HG02763 (cell line): ENCODE results near the gene ZBTB16.

Source experiments
- ATAC-seq: cut with Tn5 transposase; IDR thresholded peaks from one replicate; pipeline ENCODE4 v1.9.1; 2021; ENCODE audit warnings: mild to moderate bottlenecking, moderate library complexity; ENCODE audit not compliant: unreplicated experiment

The ZBTB16 gene

DNA sequence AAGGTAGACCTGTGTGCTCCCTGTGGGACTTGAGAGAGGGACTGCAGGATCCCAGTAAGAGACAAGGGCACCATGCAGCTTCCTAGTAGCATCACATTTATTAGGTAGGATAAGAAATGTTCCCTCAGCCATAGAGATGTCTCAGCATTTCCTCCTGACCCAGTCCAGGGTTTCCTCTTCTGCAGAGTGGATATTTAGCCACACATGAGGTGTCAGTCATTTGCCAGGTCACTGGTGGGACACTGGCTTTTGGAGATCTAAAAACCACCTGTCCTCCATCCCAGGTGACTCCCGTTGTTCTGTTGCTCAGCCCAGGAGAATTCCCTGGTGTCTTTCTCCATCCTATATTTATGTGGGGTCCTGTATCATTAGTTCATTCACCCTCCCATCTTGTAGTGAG, 119.1 kb downstream of the ZBTB16 start:
- ATAC-seq = no peak

GRCh38 chr11:114179234-114179941, 119.9 kb downstream of the ZBTB16 start:
- ATAC-seq = no peak

DNA sequence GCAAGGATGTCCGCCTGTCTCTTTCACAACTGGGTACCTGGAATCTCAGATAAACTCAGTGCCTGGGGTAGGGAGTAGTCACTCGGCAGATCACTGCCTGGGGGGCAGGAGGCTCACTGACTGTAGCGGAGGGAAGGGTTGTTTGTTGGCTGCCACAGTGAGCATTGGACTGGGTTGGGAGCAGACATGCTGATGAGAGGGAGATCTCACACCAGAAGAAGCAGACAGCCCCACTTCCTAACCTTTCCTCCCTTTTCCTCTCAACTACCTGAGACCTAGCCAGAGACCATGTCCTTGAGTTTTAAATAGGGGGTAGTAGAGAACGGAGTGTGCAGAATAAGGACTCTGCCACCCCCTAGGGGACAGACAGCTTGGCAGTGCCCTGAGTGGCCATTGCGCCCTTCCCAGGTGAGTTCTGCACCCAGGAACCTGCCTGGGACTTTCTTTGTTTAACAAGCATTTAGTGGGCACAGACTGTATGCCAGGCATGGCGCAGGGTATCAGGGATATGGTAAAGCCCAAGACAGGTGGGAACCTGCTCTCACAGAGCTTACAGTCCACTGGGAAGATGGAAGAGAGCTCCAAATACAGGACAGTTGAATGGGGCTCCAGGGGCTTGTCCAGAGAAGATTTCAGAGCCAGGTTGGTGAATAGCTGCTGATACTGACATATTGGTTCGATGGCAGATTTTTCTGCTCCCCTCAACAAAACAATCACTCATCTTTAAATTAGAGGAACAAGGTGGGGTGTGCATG, 121.0 kb downstream of the ZBTB16 start:
- ATAC-seq = no peak

DNA sequence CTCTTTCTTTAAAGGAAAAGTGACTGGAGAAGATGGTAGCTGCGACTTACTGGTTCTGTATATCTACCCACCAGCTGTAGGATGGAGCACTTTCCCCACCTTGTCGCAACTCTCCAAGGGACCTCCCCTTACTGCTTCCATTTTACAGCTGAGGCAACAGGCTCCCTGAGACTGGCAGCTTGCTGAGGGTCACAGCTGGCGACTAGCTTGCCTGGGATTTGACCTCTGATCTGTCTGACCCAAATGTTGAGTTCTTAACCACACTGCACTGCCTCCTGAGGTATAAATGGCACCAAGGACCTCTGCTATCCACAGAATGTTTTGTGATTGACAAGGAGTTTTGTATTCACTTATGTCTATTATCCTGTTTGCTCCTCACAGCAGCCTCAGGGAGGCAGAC, 121.7 kb downstream of the ZBTB16 start:
- ATAC-seq = no peak

GRCh38 chr11:114181752-114182151, 122.2 kb downstream of the ZBTB16 start:
- no peak for ATAC-seq

- ATAC-seq = no peak
Observed at GRCh38 chr11:114182471-114183043, 123.0 kb downstream of the ZBTB16 start.

GRCh38 chr11:114183044-114183511, 123.6 kb downstream of the ZBTB16 start:
- ATAC-seq = no peak

DNA sequence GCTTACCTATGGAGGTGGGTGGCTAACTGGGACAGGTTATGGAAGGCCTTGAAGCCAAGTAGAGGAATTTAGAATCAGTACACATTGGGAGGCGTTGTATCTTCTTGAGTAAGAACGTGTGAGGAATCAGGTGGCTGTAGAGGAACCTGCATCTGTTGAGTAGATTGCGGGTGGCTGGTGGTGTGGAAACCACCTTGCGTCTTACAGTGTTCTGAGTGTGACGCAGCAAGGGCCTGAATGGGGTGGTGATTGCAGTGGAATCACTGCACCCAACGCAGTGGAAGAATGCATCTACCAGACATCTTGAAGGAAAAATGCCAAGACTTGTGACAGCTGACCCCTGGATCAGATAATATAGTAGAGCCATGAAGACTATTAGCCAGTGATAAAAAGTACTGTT, 125.9 kb downstream of the ZBTB16 start:
- ATAC-seq = no peak

GRCh38 chr11:114187173-114187572, 127.7 kb downstream of the ZBTB16 start:
- no peak for ATAC-seq

- ATAC-seq = no peak
Observed at GRCh38 chr11:114188851-114189570, 129.5 kb downstream of the ZBTB16 start.

DNA sequence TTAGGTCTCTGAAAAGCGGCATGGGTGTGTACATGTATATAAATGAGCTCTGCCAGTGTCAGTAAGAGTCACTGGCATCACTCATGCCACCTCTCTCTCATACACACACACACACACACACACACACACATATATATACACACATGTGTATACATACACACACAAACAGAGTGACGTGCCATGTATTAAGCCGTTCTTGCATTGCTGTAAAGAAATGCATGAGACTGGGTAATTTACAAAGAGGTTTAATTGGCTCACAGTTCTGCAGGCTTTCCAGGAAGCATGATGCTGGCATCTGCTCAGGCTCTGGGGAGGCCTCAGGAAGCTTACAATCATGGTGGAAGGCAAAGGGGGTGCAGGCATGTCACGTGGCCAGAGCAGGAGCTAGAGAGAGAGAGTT, 131.1 kb downstream of the ZBTB16 start:
- no peak for ATAC-seq

- no peak for ATAC-seq
Observed at GRCh38 chr11:114191893-114192292, 132.4 kb downstream of the ZBTB16 start.

DNA sequence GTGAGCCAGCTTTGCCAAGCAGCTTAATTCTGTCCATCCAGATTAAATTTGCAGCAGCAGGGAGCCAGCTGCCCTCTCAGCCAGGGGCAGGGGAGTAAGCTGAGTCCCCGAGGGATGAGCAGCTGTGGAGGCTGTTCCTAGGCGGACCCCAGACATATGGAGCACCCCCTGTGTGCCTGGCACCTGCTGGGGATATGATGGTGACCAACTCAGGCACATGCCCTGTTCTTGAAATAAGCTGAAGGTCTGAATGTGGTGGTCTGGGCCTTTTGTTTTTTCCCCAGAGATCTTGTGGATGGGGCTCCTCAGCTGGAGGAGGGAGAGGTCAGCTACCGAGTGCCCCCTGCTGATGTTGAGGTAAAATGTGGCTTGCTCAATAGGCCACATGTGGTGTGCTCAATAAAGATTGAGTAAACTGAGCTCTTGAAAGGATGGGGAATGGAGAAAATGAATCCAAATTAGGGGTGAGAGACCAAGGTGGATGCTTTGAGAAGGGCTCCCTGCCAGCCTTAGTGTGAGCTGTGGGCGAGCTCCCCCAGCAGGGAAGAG, 133.4 kb downstream of the ZBTB16 start:
- ATAC-seq = no peak

DNA sequence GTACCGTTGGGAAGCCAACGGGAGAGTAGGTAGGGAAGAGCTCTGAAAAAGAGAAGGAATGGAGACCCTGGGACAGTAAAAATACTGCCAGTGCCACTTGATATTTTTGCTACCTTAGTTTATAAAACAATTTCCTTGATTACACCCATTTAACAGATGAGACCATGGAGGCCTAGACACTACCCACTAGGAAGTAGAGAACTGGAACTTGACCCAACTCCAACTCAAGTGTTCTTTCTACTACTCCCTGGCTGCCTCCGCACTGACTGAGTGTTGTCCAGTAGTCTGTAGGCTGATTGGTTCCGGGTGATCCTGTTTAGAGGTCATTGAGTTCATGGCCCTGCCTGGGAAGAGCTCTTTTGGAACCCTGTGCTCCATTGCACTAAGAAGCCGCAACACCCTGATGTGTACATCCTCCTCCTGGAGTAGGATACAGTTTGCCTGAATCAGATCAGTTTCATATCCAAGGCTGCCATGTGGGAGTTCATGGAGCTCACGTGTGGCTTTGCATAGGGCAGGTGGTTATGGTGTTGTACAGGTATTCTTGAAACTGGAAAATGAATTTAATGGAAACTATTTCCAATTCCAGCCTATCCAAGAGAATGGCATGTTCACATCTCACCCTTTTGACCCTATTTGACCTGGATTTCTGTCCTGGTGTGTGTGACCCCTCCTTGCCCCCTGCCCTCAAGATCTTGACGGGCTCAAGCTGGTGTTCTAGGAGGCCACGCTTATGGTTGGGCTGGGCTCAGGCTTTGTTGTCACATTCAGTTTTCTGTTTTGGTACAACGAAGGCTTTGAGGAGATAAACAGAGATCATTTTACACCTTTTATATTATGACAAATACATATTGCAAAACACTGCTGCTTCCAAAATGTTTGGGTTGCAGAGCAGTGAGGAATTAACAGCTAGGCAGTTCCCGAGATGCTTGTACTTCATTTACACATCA, 134.5 kb downstream of the ZBTB16 start:
- ATAC-seq = no peak

GRCh38 chr11:114194702-114195101, 135.2 kb downstream of the ZBTB16 start:
- ATAC-seq = no peak

GRCh38 chr11:114195151-114195550, 135.6 kb downstream of the ZBTB16 start:
- ATAC-seq = no peak

DNA sequence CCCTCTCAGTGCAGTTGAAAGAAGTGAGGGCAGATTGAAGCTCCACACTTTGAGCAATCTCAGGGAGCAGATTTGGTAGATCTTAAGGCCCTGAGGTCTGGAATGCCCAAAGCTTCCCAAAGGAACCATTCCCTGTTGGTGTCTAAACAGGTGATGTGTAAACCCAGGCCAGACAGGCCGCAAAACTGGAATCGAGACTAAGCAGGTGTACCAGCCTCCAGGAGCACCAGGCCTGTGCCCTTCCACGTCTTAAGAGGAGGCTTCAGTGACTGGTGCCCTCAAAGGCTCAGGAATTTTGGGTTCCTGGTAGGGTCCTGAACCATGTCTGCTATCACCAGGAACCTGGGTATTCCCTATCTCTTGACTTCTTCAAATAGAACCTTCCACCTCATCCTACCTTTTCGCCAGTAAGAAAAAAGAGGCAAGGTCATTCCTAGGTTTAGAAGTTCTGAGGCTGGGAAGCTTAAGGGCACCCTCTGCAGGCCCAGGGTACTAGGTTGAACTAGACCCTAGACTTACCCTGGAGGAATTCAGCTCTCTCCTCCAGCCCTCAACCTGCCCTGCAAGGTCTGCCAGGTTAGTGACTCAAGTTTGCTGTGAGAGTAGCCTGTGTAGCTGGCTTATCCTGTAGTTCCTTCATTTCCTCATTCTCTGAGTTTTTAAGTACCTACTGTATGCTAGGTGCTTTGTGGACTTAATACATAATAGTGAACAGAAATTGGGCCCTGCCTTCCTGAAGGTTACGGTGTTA, 136.6 kb downstream of the ZBTB16 start:
- no peak for ATAC-seq

GRCh38 chr11:114196997-114197703, 137.6 kb downstream of the ZBTB16 start:
- no peak for ATAC-seq
